Mesothelial cell of epicardium (in vitro differentiated cells): ENCODE results near the gene ZSCAN10. TPM values are rescaled to one million over a fixed set of nuclear protein-coding genes. Genes with fewer than 3 reads are reported as not detected.

Experiments used
- DNase-seq, 2 experiments: peaks; one replicate each; pipeline ENCODE4 v3.0.0; 2021; ENCODE audit warnings: low spot score in 2 of 2; ENCODE audit not compliant: unreplicated experiment in 2 of 2
- H3K27ac Mint-ChIP-seq: 2 replicates; pipeline ENCODE4 v1.8.0; 2021; ENCODE audit warnings: mixed read lengths
- H3K27me3 Mint-ChIP-seq: 2 replicates; pipeline ENCODE4 v1.8.0; 2021; ENCODE audit warnings: low read depth, mixed read lengths
- H3K36me3 Mint-ChIP-seq: 2 replicates; pipeline ENCODE4 v1.8.0; 2021; ENCODE audit warnings: mixed read lengths
- H3K4me1 Mint-ChIP-seq: 2 replicates; pipeline ENCODE4 v1.8.0; 2021; ENCODE audit warnings: mixed read lengths
- H3K4me3 Mint-ChIP-seq: 2 replicates; pipeline ENCODE4 v1.8.0; 2021; ENCODE audit warnings: mild to moderate bottlenecking, moderate library complexity, mixed read lengths
- H3K9me3 Mint-ChIP-seq: 2 replicates; pipeline ENCODE4 v1.8.0; 2021; ENCODE audit warnings: mixed read lengths
- CTCF ChIP-seq: fragments of 200-600 bp; sonication (generic); IDR thresholded peaks from one replicate; pipeline ENCODE4 v1.5.0; 2021; ENCODE audit warnings: antibody characterized with exemption; ENCODE audit not compliant: unreplicated experiment
- total RNA-seq: library from RNA; stranded (reverse); gene quantifications from 3 replicates; pipeline ENCODE4 v1.2.1, GENCODE V29; 2021

Gene ZSCAN10
- total RNA-seq, 1 donor from 2014 or later: 0.42 TPM

GRCh38 chr16:3106205-3106928, 7.3 kb upstream of the ZSCAN10 start:
- Mint-ChIP-seq H3K9me3 (no peaks in the 10 kb centered on the region), H3K36me3 (no peaks in the 10 kb centered on the region), H3K27ac (peak overlapping the region; percentile 89), H3K27me3 (peaks cover under 1% of the 10 kb centered on the region), H3K4me1 (peaks cover 11% of the 10 kb centered on the region), H3K4me3 (peak overlapping the region; percentile 69)
- TF ChIP-seq CTCF: no peak
- peak; percentile 87 to 93 for DNase-seq

- no peak for TF ChIP-seq CTCF
- H3K4me3 Mint-ChIP-seq: no peak overlapping the region
- H3K27me3 Mint-ChIP-seq: peaks cover 29% of the 10 kb centered on the region
- peaks cover 26% of the 10 kb centered on the region for H3K4me1 Mint-ChIP-seq
- H3K9me3 Mint-ChIP-seq: no peaks in the 10 kb centered on the region
- no peak overlapping the region for H3K27ac Mint-ChIP-seq
- no peak for DNase-seq
- H3K36me3 Mint-ChIP-seq: no peaks in the 10 kb centered on the region
Observed at GRCh38 chr16:3101841-3102470, 2.9 kb upstream of the ZSCAN10 start.

- Mint-ChIP-seq H3K9me3 (no peaks in the 10 kb centered on the region), H3K4me3 (peak overlapping the region; percentile 8), H3K27ac (peak overlapping the region; percentile 4), H3K36me3 (no peaks in the 10 kb centered on the region), H3K4me1 (peaks cover 23% of the 10 kb centered on the region), H3K27me3 (peaks cover 29% of the 10 kb centered on the region)
- no peak for DNase-seq
- TF ChIP-seq CTCF: peak; percentile 56
Observed at GRCh38 chr16:3101018-3101840, 2.1 kb upstream of the ZSCAN10 start.

GRCh38 chr16:3099732-3100499, 822 bp upstream of the ZSCAN10 start:
- peaks cover 29% of the 10 kb centered on the region for H3K27me3 Mint-ChIP-seq
- peak overlapping the region; percentile 77 for H3K27ac Mint-ChIP-seq
- H3K4me1 Mint-ChIP-seq: peaks cover 18% of the 10 kb centered on the region
- no peaks in the 10 kb centered on the region for H3K36me3 Mint-ChIP-seq
- peak overlapping the region; percentile 64 for H3K4me3 Mint-ChIP-seq
- peak; percentile 88 to 90 for DNase-seq
- H3K9me3 Mint-ChIP-seq: no peaks in the 10 kb centered on the region
- TF ChIP-seq CTCF: no peak

GRCh38 chr16:3099395-3099731, 269 bp upstream of the ZSCAN10 start:
- Mint-ChIP-seq H3K27ac (no peak overlapping the region), H3K36me3 (no peaks in the 10 kb centered on the region), H3K4me1 (peaks cover 18% of the 10 kb centered on the region)

More at GRCh38 chr16:3099395-3099731, 269 bp upstream of the ZSCAN10 start:
- Mint-ChIP-seq H3K27me3 (peaks cover 29% of the 10 kb centered on the region), H3K4me3 (no peak overlapping the region), H3K9me3 (no peaks in the 10 kb centered on the region)
- DNase-seq: no peak
- no peak for TF ChIP-seq CTCF
